ENCODE data around the gene MLXIP. TPM values are rescaled to one million over a fixed set of nuclear protein-coding genes. Genes with fewer than 3 reads are reported as not detected.
A peak's percentile ranks its signal among the peaks of the same experiment; 100 is the strongest.

The MLXIP gene
- total RNA-seq, 2 donors from 2014 or later = 17.1 to 17.5 TPM

GRCh38 chr12:122058549-122059149 is 19.9 kb upstream of the MLXIP start:
- no peak overlapping the region for H3K27ac Mint-ChIP-seq
- H3K9me3 Mint-ChIP-seq = no peaks in the 10 kb centered on the region
- H3K4me1 Mint-ChIP-seq (ENCODE audit: low read depth) = peaks cover 19% of the 10 kb centered on the region
- no peak overlapping the region for H3K4me3 Mint-ChIP-seq
- no peaks in the 10 kb centered on the region for H3K27me3 Mint-ChIP-seq (ENCODE audit: low read depth)
- no peak for DNase-seq
- no peaks in the 10 kb centered on the region for H3K36me3 Mint-ChIP-seq (ENCODE audit: insufficient read depth in 2 of 2)
- no peak for ATAC-seq (replicated peaks in 1 of 2)

GRCh38 chr12:122059203-122059960 is 19.2 kb upstream of the MLXIP start:
- no peaks in the 10 kb centered on the region for H3K27me3 Mint-ChIP-seq (ENCODE audit: low read depth)
- H3K36me3 Mint-ChIP-seq (ENCODE audit: insufficient read depth in 2 of 2) = no peaks in the 10 kb centered on the region
- H3K4me1 Mint-ChIP-seq (ENCODE audit: low read depth) = peaks cover 16% of the 10 kb centered on the region
- H3K4me3 Mint-ChIP-seq = no peak overlapping the region
- H3K27ac Mint-ChIP-seq = no peak overlapping the region
- H3K9me3 Mint-ChIP-seq = no peaks in the 10 kb centered on the region
- DNase-seq (no peak), ATAC-seq (replicated peaks in 1 of 2) (no peak)

- H3K9me3 Mint-ChIP-seq = no peaks in the 10 kb centered on the region
- H3K4me1 Mint-ChIP-seq (ENCODE audit: low read depth) = peaks cover 12% of the 10 kb centered on the region
- no peaks in the 10 kb centered on the region for H3K27me3 Mint-ChIP-seq (ENCODE audit: low read depth)
- DNase-seq (no peak), ATAC-seq (replicated peaks in 1 of 2) (no peak)
- H3K4me3 Mint-ChIP-seq = no peak overlapping the region
- no peaks in the 10 kb centered on the region for H3K36me3 Mint-ChIP-seq (ENCODE audit: insufficient read depth in 2 of 2)
- no peak overlapping the region for H3K27ac Mint-ChIP-seq
Observed at GRCh38 chr12:122060081-122060501, 18.5 kb upstream of the MLXIP start.

- DNase-seq (no peak), ATAC-seq (replicated peaks in 1 of 2) (no peak)
- no peaks in the 10 kb centered on the region for H3K9me3 Mint-ChIP-seq
- peaks cover 12% of the 10 kb centered on the region for H3K4me1 Mint-ChIP-seq (ENCODE audit: low read depth)
- no peak overlapping the region for H3K4me3 Mint-ChIP-seq
- H3K27ac Mint-ChIP-seq = no peak overlapping the region
- H3K27me3 Mint-ChIP-seq (ENCODE audit: low read depth) = no peaks in the 10 kb centered on the region
- H3K36me3 Mint-ChIP-seq (ENCODE audit: insufficient read depth in 2 of 2) = no peaks in the 10 kb centered on the region
Observed at GRCh38 chr12:122061253-122061652, 17.3 kb upstream of the MLXIP start.

GRCh38 chr12:122062832-122063693 is 15.5 kb upstream of the MLXIP start:
- ATAC-seq (replicated peaks in 1 of 2) (no peak), DNase-seq (no peak)
- H3K36me3 Mint-ChIP-seq (ENCODE audit: insufficient read depth in 2 of 2) = no peaks in the 10 kb centered on the region
- peaks cover 3% of the 10 kb centered on the region for H3K27me3 Mint-ChIP-seq (ENCODE audit: low read depth)
- H3K4me1 Mint-ChIP-seq (ENCODE audit: low read depth) = peaks cover 19% of the 10 kb centered on the region
- H3K9me3 Mint-ChIP-seq = no peaks in the 10 kb centered on the region
- no peak overlapping the region for H3K4me3 Mint-ChIP-seq
- H3K27ac Mint-ChIP-seq = no peak overlapping the region

- H3K36me3 Mint-ChIP-seq (ENCODE audit: insufficient read depth in 2 of 2) = no peaks in the 10 kb centered on the region
- H3K27me3 Mint-ChIP-seq (ENCODE audit: low read depth) = peaks cover 7% of the 10 kb centered on the region
- H3K27ac Mint-ChIP-seq = no peak overlapping the region
- no peak for DNase-seq
- no peak overlapping the region for H3K4me3 Mint-ChIP-seq
- H3K9me3 Mint-ChIP-seq = no peaks in the 10 kb centered on the region
- ATAC-seq (replicated peaks in 1 of 2) = no peak
- peaks cover 24% of the 10 kb centered on the region for H3K4me1 Mint-ChIP-seq (ENCODE audit: low read depth)
Observed at GRCh38 chr12:122063694-122064024, 14.9 kb upstream of the MLXIP start.

- H3K36me3 Mint-ChIP-seq (ENCODE audit: insufficient read depth in 2 of 2) = no peaks in the 10 kb centered on the region
- peaks cover 7% of the 10 kb centered on the region for H3K27me3 Mint-ChIP-seq (ENCODE audit: low read depth)
- H3K4me3 Mint-ChIP-seq = no peak overlapping the region
- peaks cover 24% of the 10 kb centered on the region for H3K4me1 Mint-ChIP-seq (ENCODE audit: low read depth)
- H3K9me3 Mint-ChIP-seq = no peaks in the 10 kb centered on the region
- ATAC-seq (replicated peaks in 1 of 2) (peak; percentile 72 to 76), DNase-seq (peak; percentile 23 to 36)
- H3K27ac Mint-ChIP-seq = no peak overlapping the region
Observed at GRCh38 chr12:122064025-122064777, 14.4 kb upstream of the MLXIP start.

GRCh38 chr12:122064780-122065588 is 13.6 kb upstream of the MLXIP start:
- Mint-ChIP-seq H3K36me3 (ENCODE audit: insufficient read depth in 2 of 2) (no peaks in the 10 kb centered on the region), H3K27ac (no peak overlapping the region), H3K4me1 (ENCODE audit: low read depth) (peaks cover 24% of the 10 kb centered on the region), H3K9me3 (no peaks in the 10 kb centered on the region), H3K4me3 (no peak overlapping the region), H3K27me3 (ENCODE audit: low read depth) (peaks cover 7% of the 10 kb centered on the region)
- no peak for DNase-seq
- ATAC-seq (replicated peaks in 1 of 2) = no peak

- Mint-ChIP-seq H3K4me1 (ENCODE audit: low read depth) (peaks cover 24% of the 10 kb centered on the region), H3K36me3 (ENCODE audit: insufficient read depth in 2 of 2) (no peaks in the 10 kb centered on the region), H3K27me3 (ENCODE audit: low read depth) (peaks cover 7% of the 10 kb centered on the region), H3K27ac (no peak overlapping the region), H3K4me3 (peak overlapping the region; percentile 68 to 79), H3K9me3 (no peaks in the 10 kb centered on the region)
- peak; percentile 9 to 17 for ATAC-seq (replicated peaks in 1 of 2)
- DNase-seq = no peak
Observed at GRCh38 chr12:122067548-122067947, 11.0 kb upstream of the MLXIP start.

GRCh38 chr12:122067966-122068365 is 10.6 kb upstream of the MLXIP start:
- ATAC-seq (replicated peaks in 1 of 2) = peak; percentile 65 to 77
- peak overlapping the region; percentile 68 to 79 for H3K4me3 Mint-ChIP-seq

GRCh38 chr12:122072031-122072970 is 6.3 kb upstream of the MLXIP start:
- H3K4me3 Mint-ChIP-seq = no peak overlapping the region
- ATAC-seq (replicated peaks in 1 of 2) (no peak), DNase-seq (no peak)
- H3K27me3 Mint-ChIP-seq (ENCODE audit: low read depth) = peaks cover 7% of the 10 kb centered on the region
- peaks cover 0 to 2% of the 10 kb centered on the region in 2 donors for H3K36me3 Mint-ChIP-seq (ENCODE audit: insufficient read depth in 2 of 2)
- H3K4me1 Mint-ChIP-seq (ENCODE audit: low read depth) = peaks cover 25% of the 10 kb centered on the region
- no peak overlapping the region for H3K27ac Mint-ChIP-seq
- H3K9me3 Mint-ChIP-seq = no peaks in the 10 kb centered on the region

More at GRCh38 chr12:122067966-122068365, 10.6 kb upstream of the MLXIP start:
- Mint-ChIP-seq H3K36me3 (ENCODE audit: insufficient read depth in 2 of 2) (no peaks in the 10 kb centered on the region), H3K27me3 (ENCODE audit: low read depth) (peaks cover 7% of the 10 kb centered on the region), H3K4me1 (ENCODE audit: low read depth) (peaks cover 21% of the 10 kb centered on the region), H3K27ac (no peak overlapping the region), H3K9me3 (no peaks in the 10 kb centered on the region)
- DNase-seq = peak; percentile 43 to 48
